Measurements from ENCODE around the gene RAVER1.
"Not testable (repeated sequence)": the region's sequence is repeated elsewhere in the genome, so short reads cannot be mapped to it uniquely, and the experiment has no call there.

Gene RAVER1

DNA sequence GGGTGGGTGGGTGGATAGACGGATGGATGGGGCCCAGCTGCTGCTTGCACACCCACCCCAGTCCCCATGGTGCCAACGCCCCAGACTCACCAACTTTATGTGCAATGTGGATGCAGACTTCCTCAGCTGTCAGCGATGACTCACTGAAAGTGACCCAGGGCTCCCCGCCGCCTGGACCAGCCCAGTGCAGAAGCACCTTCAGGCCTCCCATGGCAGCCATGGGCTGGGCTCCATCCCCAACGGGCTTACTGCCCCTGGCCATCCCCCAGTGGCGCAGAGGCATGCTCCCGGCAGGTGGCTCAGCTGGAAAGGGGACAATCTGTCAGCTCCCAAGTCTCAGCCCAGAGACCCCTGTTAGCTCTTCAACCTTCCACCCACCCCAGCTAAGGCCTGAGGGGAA is 44.8 kb upstream of the RAVER1 start:
- Histone ChIP-seq H3K4me3 (IDR thresholded peaks at IDR 0.05; ENCODE audit: insufficient read depth, low read depth, low read length) (no peak overlapping the region), H3K9ac (no peak overlapping the region), H2AFZ (ENCODE audit: low read depth) (no peak overlapping the region), H3K27me3 (ENCODE audit: insufficient read depth, low read depth) (no peaks in the 10 kb centered on the region), H3K27ac (no peak overlapping the region), H4K20me1 (ENCODE audit: insufficient read depth) (no peaks in the 10 kb centered on the region), H3K36me3 (ENCODE audit: insufficient read depth) (no peaks in the 10 kb centered on the region), H3K4me2 (no peak overlapping the region), H3K4me1 (ENCODE audit: low read depth, poor library complexity, severe bottlenecking) (peaks cover 13% of the 10 kb centered on the region), H3K79me2 (ENCODE audit: insufficient read depth, low read depth) (peaks cover 17% of the 10 kb centered on the region; the same call in 1 of the 2 replicates)
- TF ChIP-seq, protein P1, sequence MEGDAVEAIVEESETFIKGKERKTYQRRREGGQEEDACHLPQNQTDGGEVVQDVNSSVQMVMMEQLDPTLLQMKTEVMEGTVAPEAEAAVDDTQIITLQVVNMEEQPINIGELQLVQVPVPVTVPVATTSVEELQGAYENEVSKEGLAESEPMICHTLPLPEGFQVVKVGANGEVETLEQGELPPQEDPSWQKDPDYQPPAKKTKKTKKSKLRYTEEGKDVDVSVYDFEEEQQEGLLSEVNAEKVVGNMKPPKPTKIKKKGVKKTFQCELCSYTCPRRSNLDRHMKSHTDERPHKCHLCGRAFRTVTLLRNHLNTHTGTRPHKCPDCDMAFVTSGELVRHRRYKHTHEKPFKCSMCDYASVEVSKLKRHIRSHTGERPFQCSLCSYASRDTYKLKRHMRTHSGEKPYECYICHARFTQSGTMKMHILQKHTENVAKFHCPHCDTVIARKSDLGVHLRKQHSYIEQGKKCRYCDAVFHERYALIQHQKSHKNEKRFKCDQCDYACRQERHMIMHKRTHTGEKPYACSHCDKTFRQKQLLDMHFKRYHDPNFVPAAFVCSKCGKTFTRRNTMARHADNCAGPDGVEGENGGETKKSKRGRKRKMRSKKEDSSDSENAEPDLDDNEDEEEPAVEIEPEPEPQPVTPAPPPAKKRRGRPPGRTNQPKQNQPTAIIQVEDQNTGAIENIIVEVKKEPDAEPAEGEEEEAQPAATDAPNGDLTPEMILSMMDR (conservative IDR thresholded peaks at IDR 0.05; ENCODE audit: low read depth, low read length) = no peak

DNA sequence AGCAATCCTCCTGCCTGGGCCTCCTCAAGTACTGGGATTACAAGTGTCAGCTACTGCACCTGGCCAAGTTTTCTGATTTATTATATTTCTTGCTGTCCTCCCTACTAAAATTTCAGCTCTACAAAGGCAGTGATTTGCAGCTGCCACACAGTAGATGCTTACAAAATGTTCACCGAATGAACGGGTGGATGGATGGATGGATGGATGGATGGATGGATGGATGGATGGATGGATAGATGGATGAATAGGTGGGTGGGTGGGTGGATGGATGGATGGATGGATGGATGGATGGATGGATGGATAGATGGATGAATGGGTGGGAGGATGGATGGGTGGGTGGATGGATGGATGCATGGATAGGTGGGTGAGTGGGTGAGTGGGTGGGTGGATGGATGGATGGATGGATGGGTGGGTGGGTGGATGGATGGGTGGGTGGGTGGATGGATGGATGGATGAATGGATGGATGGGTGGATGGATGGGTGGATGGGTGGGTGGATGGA is 43.9 kb upstream of the RAVER1 start:
- peaks cover 17% of the 10 kb centered on the region; the same call in 1 of the 2 replicates for H3K79me2 ChIP-seq (ENCODE audit: insufficient read depth, low read depth)
- not testable (repeated sequence) for H3K27ac ChIP-seq; H3K36me3 ChIP-seq (ENCODE audit: insufficient read depth); H3K9ac ChIP-seq; H3K4me2 ChIP-seq; H4K20me1 ChIP-seq (ENCODE audit: insufficient read depth); H3K27me3 ChIP-seq (ENCODE audit: insufficient read depth, low read depth); H3K4me3 ChIP-seq (IDR thresholded peaks at IDR 0.05; ENCODE audit: insufficient read depth, low read depth, low read length); H2AFZ ChIP-seq (ENCODE audit: low read depth)
- H3K4me1 ChIP-seq (ENCODE audit: low read depth, poor library complexity, severe bottlenecking) = peaks cover 10% of the 10 kb centered on the region

DNA sequence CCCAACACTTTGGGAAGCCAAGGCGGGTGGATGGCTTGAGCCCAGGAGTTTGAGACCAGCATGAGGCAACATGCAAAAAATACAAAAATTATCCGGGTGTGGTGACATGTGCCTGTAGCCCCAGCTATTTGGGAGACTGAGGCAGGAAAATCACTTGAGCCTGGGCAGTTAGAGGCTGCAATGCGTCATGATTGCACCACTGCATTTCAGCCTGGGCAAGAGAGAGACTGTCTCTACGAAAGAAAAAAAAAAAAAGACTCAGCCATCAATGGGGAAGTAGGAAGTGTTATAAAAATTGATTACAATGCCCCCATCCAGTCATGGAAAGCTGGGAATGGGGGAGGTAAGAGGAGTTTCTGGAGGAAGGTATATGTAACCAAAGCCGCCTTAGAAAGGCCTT is 41.6 kb upstream of the RAVER1 start:
- H3K36me3 ChIP-seq (ENCODE audit: insufficient read depth) = no peaks in the 10 kb centered on the region
- no peak overlapping the region for H3K9ac ChIP-seq
- peaks cover 4% of the 10 kb centered on the region for H3K4me1 ChIP-seq (ENCODE audit: low read depth, poor library complexity, severe bottlenecking)
- H3K4me3 ChIP-seq (IDR thresholded peaks at IDR 0.05; ENCODE audit: insufficient read depth, low read depth, low read length) = no peak overlapping the region
- H3K4me2 ChIP-seq = no peak overlapping the region
- no peaks in the 10 kb centered on the region for H4K20me1 ChIP-seq (ENCODE audit: insufficient read depth)
- no peak overlapping the region for H3K27ac ChIP-seq
- TF ChIP-seq, protein P1 (conservative IDR thresholded peaks at IDR 0.05; ENCODE audit: low read depth, low read length) = no peak
- H3K79me2 ChIP-seq (ENCODE audit: insufficient read depth, low read depth) = peaks cover 12% of the 10 kb centered on the region; the same call in 1 of the 2 replicates
- no peaks in the 10 kb centered on the region for H3K27me3 ChIP-seq (ENCODE audit: insufficient read depth, low read depth)
- no peak overlapping the region for H2AFZ ChIP-seq (ENCODE audit: low read depth)

DNA sequence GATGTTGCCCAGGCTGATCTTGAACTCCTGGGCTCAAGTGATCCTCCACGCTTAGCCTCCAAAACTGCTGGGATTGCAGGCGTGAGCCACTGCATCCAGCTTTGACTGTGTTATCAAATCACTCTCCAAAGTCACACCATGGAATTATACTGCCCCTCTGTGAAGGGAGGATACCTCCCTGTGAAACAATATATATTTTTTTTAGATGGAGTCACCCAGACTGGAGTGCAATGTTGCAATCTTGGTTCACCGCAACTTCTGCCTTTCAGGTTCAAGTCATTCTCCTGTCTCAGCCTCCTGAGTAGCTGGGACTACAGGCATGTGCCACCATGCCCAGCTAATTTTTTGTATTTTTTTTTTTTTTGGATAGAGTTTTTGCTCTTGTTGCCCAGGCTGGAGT is 39.4 kb upstream of the RAVER1 start:
- Histone ChIP-seq H4K20me1 (ENCODE audit: insufficient read depth) (no peaks in the 10 kb centered on the region), H3K27me3 (ENCODE audit: insufficient read depth, low read depth) (no peaks in the 10 kb centered on the region), H3K9ac (no peak overlapping the region), H3K4me3 (IDR thresholded peaks at IDR 0.05; ENCODE audit: insufficient read depth, low read depth, low read length) (no peak overlapping the region), H3K4me1 (ENCODE audit: low read depth, poor library complexity, severe bottlenecking) (no peaks in the 10 kb centered on the region), H3K79me2 (ENCODE audit: insufficient read depth, low read depth) (no peaks in the 10 kb centered on the region), H3K27ac (no peak overlapping the region), H2AFZ (ENCODE audit: low read depth) (no peak overlapping the region), H3K4me2 (no peak overlapping the region), H3K36me3 (ENCODE audit: insufficient read depth) (no peaks in the 10 kb centered on the region; the same call in 1 of the 2 replicates)
- TF ChIP-seq, protein P1 (conservative IDR thresholded peaks at IDR 0.05; ENCODE audit: low read depth, low read length) = no peak

DNA sequence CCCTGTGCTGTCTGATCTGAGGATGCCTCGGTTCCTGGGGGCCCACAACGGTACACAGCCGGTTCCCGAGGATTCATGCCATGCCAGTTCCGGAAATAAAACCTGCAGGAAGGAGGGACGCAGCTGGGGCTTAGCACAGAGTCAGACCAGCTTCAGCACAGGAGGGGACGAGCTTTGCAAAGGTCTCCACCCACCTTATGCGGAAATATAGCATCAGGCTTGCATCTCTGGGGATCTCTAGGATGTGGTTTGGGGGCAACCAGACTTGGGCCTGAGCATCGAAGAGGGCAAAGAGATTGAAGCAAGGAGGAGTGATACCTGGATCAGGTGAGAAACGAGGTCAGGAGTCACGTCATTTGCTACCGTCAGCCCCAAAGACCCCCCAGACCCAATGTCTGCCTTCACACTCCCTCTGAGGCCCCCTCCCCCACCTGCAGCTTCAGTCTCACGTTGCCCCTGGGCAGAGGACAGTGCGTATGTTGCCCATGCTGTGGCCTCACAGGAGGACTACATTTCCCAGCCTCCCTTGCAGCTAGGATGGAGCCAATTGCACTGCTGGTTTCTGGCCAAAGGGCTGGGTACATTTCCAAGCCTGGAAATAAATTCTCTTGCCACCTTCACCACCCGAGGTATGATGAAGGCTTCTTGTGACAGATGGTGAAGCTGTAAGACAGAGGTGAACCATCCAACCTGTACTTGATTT is 34.9 kb upstream of the RAVER1 start:
- Histone ChIP-seq H2AFZ (ENCODE audit: low read depth) (no peak overlapping the region), H3K9ac (no peak overlapping the region), H3K4me3 (IDR thresholded peaks at IDR 0.05; ENCODE audit: insufficient read depth, low read depth, low read length) (no peak overlapping the region), H3K79me2 (ENCODE audit: insufficient read depth, low read depth) (no peaks in the 10 kb centered on the region), H4K20me1 (ENCODE audit: insufficient read depth) (no peaks in the 10 kb centered on the region), H3K4me2 (no peak overlapping the region), H3K27ac (no peak overlapping the region), H3K27me3 (ENCODE audit: insufficient read depth, low read depth) (no peaks in the 10 kb centered on the region), H3K36me3 (ENCODE audit: insufficient read depth) (no peaks in the 10 kb centered on the region; the same call in 1 of the 2 replicates), H3K4me1 (ENCODE audit: low read depth, poor library complexity, severe bottlenecking) (no peaks in the 10 kb centered on the region)
- TF ChIP-seq, protein P1 (conservative IDR thresholded peaks at IDR 0.05; ENCODE audit: low read depth, low read length) = no peak

DNA sequence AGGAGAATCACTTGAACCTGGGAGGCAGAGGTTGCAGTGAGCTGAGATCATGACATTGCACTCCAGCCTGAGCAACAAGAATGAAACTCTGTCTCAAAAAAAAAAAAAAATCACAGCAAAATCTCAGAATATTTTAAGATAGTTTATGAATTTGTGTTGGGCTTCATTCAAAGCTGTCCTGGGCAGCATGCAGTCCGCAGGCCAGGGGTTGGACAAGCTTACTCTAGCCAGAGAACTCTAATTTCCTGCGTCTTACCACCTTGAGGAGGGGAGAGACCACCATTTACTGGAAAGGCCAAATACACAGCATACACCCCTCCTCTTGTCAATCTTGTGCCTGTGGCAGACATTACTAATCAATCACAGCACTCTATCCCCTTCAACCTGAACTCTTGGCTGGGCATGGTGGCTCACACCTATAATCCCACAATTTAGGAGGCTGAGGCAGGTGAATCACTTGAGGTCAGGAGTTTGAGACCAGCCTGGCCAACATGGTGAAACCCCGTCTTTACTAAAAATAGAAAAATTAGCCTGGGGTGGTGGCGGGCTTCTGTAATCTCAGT is 33.7 kb upstream of the RAVER1 start:
- not testable (repeated sequence) for H3K4me1 ChIP-seq (ENCODE audit: low read depth, poor library complexity, severe bottlenecking); H3K4me3 ChIP-seq (IDR thresholded peaks at IDR 0.05; ENCODE audit: insufficient read depth, low read depth, low read length); H3K4me2 ChIP-seq; H4K20me1 ChIP-seq (ENCODE audit: insufficient read depth); H2AFZ ChIP-seq (ENCODE audit: low read depth); H3K27me3 ChIP-seq (ENCODE audit: insufficient read depth, low read depth); H3K9ac ChIP-seq; H3K79me2 ChIP-seq (ENCODE audit: insufficient read depth, low read depth); H3K27ac ChIP-seq; H3K36me3 ChIP-seq (ENCODE audit: insufficient read depth)

Data from KMS-11 (cell line).